ENCODE data around the gene PPM1H. TPM values are rescaled to one million over a fixed set of nuclear protein-coding genes. Genes with fewer than 3 reads are reported as not detected.

Gene PPM1H
- total and polyA plus RNA-seq, 12 donors: 0.81 to 5.5 (median 2.6) TPM

- no peak for DNase-seq
- intact Hi-C loops (cut with DNase I): no loop called here
- Histone ChIP-seq H3K9me3 (replicated peaks in 1 of 3) (no peaks in the 10 kb centered on the region), H3K27me3 (no peaks in the 10 kb centered on the region), H3K27ac (no peak overlapping the region), H3K36me3 (replicated peaks in 1 of 2) (no peaks in the 10 kb centered on the region), H3K4me3 (no peak overlapping the region), H3K4me1 (replicated peaks in 1 of 2) (no peaks in the 10 kb centered on the region)
- TF ChIP-seq CTCF (IDR thresholded peaks at IDR 0.05) (no peak), POLR2A (IDR thresholded peaks at IDR 0.05) (no peak)
- WGBS, 4 donors: 86 to 100% (median 91%) methylated on average over 4 to 7 of the region's 7 CpGs
Measured at GRCh38 chr12:62677355-62677754, 257.6 kb downstream of the PPM1H start.

GRCh38 chr12:62676521-62677307 lies 258.2 kb downstream of the PPM1H start:
- H3K4me1 ChIP-seq (replicated peaks in 1 of 2): no peaks in the 10 kb centered on the region
- H3K36me3 ChIP-seq (replicated peaks in 1 of 2): no peaks in the 10 kb centered on the region
- no peak overlapping the region for H3K27ac ChIP-seq
- no peaks in the 10 kb centered on the region for H3K9me3 ChIP-seq (replicated peaks in 1 of 3)
- H3K27me3 ChIP-seq: no peaks in the 10 kb centered on the region
- intact Hi-C loops (cut with DNase I): no loop called here
- H3K4me3 ChIP-seq: no peak overlapping the region
- WGBS, 4 donors: 93 to 100% (median 95%) methylated on average over 3 to 11 of the region's 11 CpGs
- TF ChIP-seq CTCF (IDR thresholded peaks at IDR 0.05) (no peak), POLR2A (IDR thresholded peaks at IDR 0.05) (no peak)
- DNase-seq: no peak

GRCh38 chr12:62673028-62673815 lies 261.7 kb downstream of the PPM1H start:
- H3K4me1 ChIP-seq (replicated peaks in 1 of 2): no peaks in the 10 kb centered on the region
- no peak overlapping the region for H3K27ac ChIP-seq
- TF ChIP-seq CTCF (IDR thresholded peaks at IDR 0.05) (no peak), POLR2A (IDR thresholded peaks at IDR 0.05) (no peak)
- no peak overlapping the region for H3K4me3 ChIP-seq
- WGBS, 4 donors: 86 to 92% (median 90%) methylated on average over 6 of the region's 6 CpGs
- H3K36me3 ChIP-seq (replicated peaks in 1 of 2): no peaks in the 10 kb centered on the region
- no peaks in the 10 kb centered on the region for H3K27me3 ChIP-seq
- intact Hi-C loops (cut with DNase I): no loop called here
- no peak for DNase-seq
- no peaks in the 10 kb centered on the region for H3K9me3 ChIP-seq (replicated peaks in 1 of 3)

GRCh38 chr12:62670986-62671720 lies 263.8 kb downstream of the PPM1H start:
- TF ChIP-seq POLR2A (IDR thresholded peaks at IDR 0.05) (no peak), CTCF (IDR thresholded peaks at IDR 0.05) (no peak)
- H3K27me3 ChIP-seq: no peaks in the 10 kb centered on the region
- 80 to 93% (median 87%) methylated on average over 10 of the region's 10 CpGs for WGBS, 4 donors
- no peaks in the 10 kb centered on the region for H3K9me3 ChIP-seq (replicated peaks in 1 of 3)
- no peak for DNase-seq
- H3K27ac ChIP-seq: no peak overlapping the region
- intact Hi-C loops (cut with DNase I): no loop called here
- H3K4me3 ChIP-seq: no peak overlapping the region
- H3K36me3 ChIP-seq (replicated peaks in 1 of 2): no peaks in the 10 kb centered on the region
- no peaks in the 10 kb centered on the region for H3K4me1 ChIP-seq (replicated peaks in 1 of 2)

Data from adrenal gland (tissue), 12 donors.